Ecto neural progenitor cell (in vitro differentiated cells): ENCODE results near the gene PLOD1.
A peak's percentile ranks its signal among the peaks of the same experiment; 100 is the strongest.
"Not testable (repeated sequence)": the region's sequence is repeated elsewhere in the genome, so short reads cannot be mapped to it uniquely, and the experiment has no call there.

Source experiments
- DNase-seq: peaks from one replicate; pipeline ENCODE4 v3.0.0-alpha.2; 2018; ENCODE audit warnings: low spot score

Gene PLOD1

GRCh38 chr1:11934302-11935056 lies at the start of gene PLOD1:
TSS of gene PLOD1 (plus strand) at chr1:11934717. CDS start at chr1:11934780, 63 bp downstream.
- DNase-seq: peak; percentile 87

GRCh38 chr1:11885916-11886315 lies 48.6 kb upstream of the PLOD1 start:
- no peak for DNase-seq

GRCh38 chr1:11886986-11887665 lies 47.4 kb upstream of the PLOD1 start:
- no peak for DNase-seq

- no peak for DNase-seq
Observed at GRCh38 chr1:11887666-11888007, 46.9 kb upstream of the PLOD1 start.

- no peak for DNase-seq
Observed at GRCh38 chr1:11888206-11888876, 46.2 kb upstream of the PLOD1 start.

GRCh38 chr1:11888877-11889208 lies 45.7 kb upstream of the PLOD1 start:
- DNase-seq: no peak

- DNase-seq: no peak
Observed at GRCh38 chr1:11891433-11892186, 42.9 kb upstream of the PLOD1 start.

- DNase-seq: peak; percentile 81
Observed at GRCh38 chr1:11893907-11894251, 40.6 kb upstream of the PLOD1 start.

GRCh38 chr1:11894501-11894900 lies 40.0 kb upstream of the PLOD1 start:
- not testable (repeated sequence) for DNase-seq

- peak; percentile 37 for DNase-seq
Observed at GRCh38 chr1:11898086-11898785, 36.3 kb upstream of the PLOD1 start.

GRCh38 chr1:11898831-11899467 lies 35.6 kb upstream of the PLOD1 start:
- DNase-seq: peak; percentile 75

- not testable (repeated sequence) for DNase-seq
Observed at GRCh38 chr1:11901446-11901845, 33.1 kb upstream of the PLOD1 start.

- DNase-seq: no peak
Observed at GRCh38 chr1:11903210-11903609, 31.3 kb upstream of the PLOD1 start.

- DNase-seq: not testable (repeated sequence)
Observed at GRCh38 chr1:11904156-11904555, 30.4 kb upstream of the PLOD1 start.

- no peak for DNase-seq
Observed at GRCh38 chr1:11904978-11905377, 29.5 kb upstream of the PLOD1 start.

- DNase-seq: no peak
Observed at GRCh38 chr1:11906870-11907269, 27.6 kb upstream of the PLOD1 start.

GRCh38 chr1:11907275-11908094 lies 27.0 kb upstream of the PLOD1 start:
- peak; percentile 93 for DNase-seq

- no peak for DNase-seq
Observed at GRCh38 chr1:11908095-11908675, 26.3 kb upstream of the PLOD1 start.

GRCh38 chr1:11910914-11911228 lies 23.6 kb upstream of the PLOD1 start:
- not testable (repeated sequence) for DNase-seq

GRCh38 chr1:11912000-11912399 lies 22.5 kb upstream of the PLOD1 start:
- no peak for DNase-seq
